ENCODE data around the gene PLOD2.

PLOD2 gene

DNA sequence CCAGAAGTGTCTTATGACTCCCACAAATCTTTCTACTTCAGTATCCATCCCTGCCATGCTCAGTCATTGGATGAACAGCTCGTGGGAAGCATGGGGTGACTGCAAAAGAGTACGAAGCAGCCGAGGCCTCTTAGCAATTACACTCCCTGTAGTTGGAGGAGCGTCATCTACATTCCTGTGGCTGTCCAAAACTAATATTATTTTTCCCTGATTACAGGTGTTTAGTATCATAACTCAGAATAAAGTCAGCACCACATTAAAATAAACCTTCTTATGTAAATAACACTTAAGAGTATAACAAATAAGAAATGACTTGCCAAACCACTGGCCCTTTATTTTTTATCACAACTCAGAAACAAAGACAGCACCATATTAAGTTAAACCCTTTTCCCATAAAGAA is 141.5 kb downstream of the PLOD2 start:
- H3K4me1 ChIP-seq (ENCODE audit: control insufficient read depth, insufficient read depth, low read depth, low read length): no peaks in the 10 kb centered on the region
- H2BK120ac ChIP-seq (ENCODE audit: low read depth, low read length): no peak overlapping the region
- no peak overlapping the region for H2AK5ac ChIP-seq (ENCODE audit: low read length, severe bottlenecking)
- H3K27ac ChIP-seq (ENCODE audit: low read length, poor library complexity, severe bottlenecking): no peak overlapping the region
- no peak overlapping the region for H3K4ac ChIP-seq (ENCODE audit: low read depth in 1 of 2, low read length in 2 of 2)
- no peaks in the 10 kb centered on the region for H3K36me3 ChIP-seq (ENCODE audit: control insufficient read depth in 1 of 2, insufficient read depth in 2 of 2, low read depth in 1 of 2, low read length in 2 of 2)
- no peak overlapping the region for H3K23ac ChIP-seq (ENCODE audit: low read length in 2 of 2)
- H3K9ac ChIP-seq (ENCODE audit: low read length): no peak overlapping the region
- 65% methylated on average over 3 of the region's 4 CpGs for WGBS
- H3K27me3 ChIP-seq (ENCODE audit: control insufficient read depth in 1 of 2, insufficient read depth in 1 of 2, low read length in 2 of 2): no peaks in the 10 kb centered on the region
- no peak overlapping the region for H2AFZ ChIP-seq (ENCODE audit: low read depth, low read length)
- no peak overlapping the region for H3K18ac ChIP-seq (ENCODE audit: low read depth in 1 of 2, low read length in 2 of 2)
- no peak overlapping the region for H3K14ac ChIP-seq (ENCODE audit: low read length in 2 of 2)
- H2BK5ac ChIP-seq (ENCODE audit: low read depth, low read length, poor library complexity, severe bottlenecking): no peak overlapping the region
- DNase-seq: no peak
- H3K4me3 ChIP-seq (ENCODE audit: insufficient read depth in 1 of 2, low read depth in 1 of 2, low read length in 2 of 2): no peak overlapping the region
- H2BK15ac ChIP-seq (ENCODE audit: low read depth, poor library complexity, severe bottlenecking): no peak overlapping the region
- H3K9me3 ChIP-seq (ENCODE audit: control insufficient read depth, low read length): no peaks in the 10 kb centered on the region
- H3K79me1 ChIP-seq (replicated peaks; ENCODE audit: low read length, poor library complexity, severe bottlenecking): no peaks in the 10 kb centered on the region
- H3K4me2 ChIP-seq (ENCODE audit: low read length, poor library complexity, severe bottlenecking): no peak overlapping the region
- no peak overlapping the region for H4K91ac ChIP-seq (ENCODE audit: low read length)
- no peak overlapping the region for H2BK12ac ChIP-seq (ENCODE audit: low read length in 2 of 2)
- H4K8ac ChIP-seq (ENCODE audit: low read length): no peak overlapping the region

Measured in mesenchymal stem cell (in vitro differentiated cells and primary cell).